NOMO-1 treated with DMSO at 0.1 percent for 48 hours (cell line): ENCODE results near the gene ATXN7.
A peak's percentile ranks its signal among the peaks of the same experiment; 100 is the strongest.

Source experiments
- DNase-seq: peaks from one replicate; lab custom pipeline; 2025; ENCODE audit not compliant: unreplicated experiment; lab: John Stamatoyannopoulos, UW

The ATXN7 gene

DNA sequence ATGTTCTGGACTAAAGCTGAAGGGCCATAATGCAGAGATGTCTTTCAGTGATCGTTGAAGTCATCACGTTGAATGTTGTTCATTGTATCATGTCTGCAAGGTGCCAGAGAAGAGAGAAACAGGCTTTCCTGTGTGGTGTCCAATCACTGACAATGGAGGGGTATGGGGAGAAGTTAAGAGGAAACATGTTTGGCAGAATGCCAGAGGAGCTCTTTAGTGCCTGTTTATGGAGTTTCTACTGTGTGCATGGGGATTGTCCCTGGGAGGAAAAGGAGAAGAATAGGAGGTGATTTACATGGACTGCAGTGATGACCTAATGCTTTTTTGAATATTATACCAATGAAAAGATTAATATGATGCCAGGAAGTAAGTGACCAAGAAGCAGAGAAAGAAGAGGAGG lies 36.8 kb downstream of the ATXN7 start:
- no peak for DNase-seq

DNA sequence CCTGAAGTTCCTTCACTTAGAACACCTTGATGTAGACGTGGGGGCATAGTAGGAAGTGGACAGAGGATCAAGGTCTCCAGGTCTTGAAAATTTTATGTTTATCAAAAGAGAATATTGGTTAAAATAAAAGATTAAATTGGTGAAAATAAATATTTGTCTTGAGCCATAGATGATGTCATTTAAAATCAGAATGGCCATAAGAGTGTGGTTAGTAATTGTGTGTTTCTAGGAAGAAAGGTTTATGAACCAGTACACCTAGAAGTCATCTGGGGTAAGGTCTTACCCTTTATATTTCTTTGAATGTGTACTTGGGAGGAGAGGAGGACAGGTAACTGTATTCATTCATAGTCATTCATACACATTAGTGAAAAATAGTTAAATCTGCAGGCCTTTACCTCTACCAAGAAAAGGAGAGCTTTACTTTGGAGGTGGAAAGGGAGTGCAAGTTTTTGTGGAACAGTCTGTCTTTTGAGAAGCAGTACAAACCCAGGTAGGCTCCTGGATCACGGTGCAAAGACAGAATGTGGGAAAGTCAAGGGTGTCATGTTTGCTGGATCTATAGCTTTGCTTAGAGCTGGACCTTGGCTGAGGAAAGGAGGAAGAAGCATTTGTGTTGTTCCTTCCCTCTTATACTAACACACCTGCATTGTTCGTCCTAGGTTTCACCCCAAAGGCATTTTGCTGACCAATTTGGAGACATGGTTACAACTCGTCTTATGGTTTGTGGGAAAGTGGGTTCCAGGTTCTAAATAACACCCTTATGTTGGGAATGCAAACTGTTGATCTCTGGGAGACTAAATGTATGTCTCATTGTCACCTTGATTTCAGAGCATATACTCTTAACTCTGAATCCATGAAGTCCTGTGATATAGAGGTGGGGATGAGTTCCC lies 42.3 kb downstream of the ATXN7 start:
- DNase-seq, result no peak

DNA sequence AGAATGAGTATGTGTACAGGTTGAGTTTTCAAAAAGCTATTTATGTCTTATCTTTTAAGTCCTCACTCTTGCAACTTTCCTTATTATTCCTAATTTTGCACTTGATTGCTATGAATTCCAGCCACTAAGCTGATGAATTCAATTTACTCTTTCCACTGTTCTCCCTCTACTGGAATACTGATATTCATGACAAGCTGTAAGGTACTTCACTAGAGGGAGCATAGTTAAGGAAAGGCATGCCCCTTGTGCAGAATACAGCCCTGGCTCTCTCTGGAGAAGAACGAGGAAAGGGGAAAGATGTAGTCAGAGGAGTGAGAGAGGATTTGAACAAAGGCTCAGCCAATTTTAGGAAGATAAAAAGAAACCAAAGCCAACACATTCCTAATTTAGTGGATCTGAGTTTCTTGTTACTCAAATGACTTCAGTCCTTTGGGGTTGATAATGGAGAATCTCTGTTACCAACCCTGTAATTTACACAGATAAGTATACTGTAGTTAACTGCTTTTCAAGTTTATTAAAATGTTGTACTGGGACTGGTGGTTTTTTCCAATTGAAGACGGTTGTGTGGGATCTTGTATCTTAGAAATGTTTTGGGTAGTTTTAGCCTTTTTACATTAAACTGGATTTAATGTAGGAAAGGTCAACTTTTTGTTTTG lies 44.5 kb downstream of the ATXN7 start:
- DNase-seq, result no peak

DNA sequence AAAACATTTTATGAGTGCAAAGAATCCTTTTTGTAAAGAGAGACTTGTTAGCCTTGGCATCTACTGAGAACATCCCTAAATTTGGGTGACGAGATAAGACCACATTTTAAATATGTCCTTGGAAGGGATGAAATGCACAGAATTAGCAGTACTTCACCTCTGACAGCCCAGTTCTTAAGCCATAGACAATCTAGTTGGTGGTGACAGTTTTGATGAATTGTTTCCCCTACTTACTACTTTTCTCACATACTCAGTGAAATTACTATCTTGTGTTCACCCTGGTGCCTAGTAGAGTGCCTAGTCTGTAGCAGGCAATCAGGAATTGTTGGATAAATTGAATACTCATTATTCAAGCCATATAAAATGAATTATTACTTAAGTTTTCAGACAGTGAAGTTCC lies 45.1 kb downstream of the ATXN7 start:
- DNase-seq, result no peak

DNA sequence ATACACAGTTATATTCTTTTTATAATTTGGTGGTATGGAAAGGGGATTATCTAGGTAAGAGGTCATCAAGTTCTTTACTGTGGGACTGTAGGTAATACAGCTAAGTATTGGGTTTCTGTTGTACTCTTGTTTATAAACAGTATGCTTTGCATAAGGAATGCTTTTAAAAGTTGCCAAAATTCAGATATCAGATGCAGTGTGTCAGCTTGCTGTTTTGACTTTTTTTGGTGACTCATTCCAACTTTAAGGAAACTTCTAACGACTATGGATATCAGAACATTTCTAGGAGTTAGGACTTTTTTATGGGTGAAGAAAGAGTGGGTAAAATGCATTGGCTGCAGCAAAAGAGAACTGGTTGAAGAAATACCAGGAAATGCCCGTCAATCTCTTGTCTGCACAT lies 45.8 kb downstream of the ATXN7 start:
- DNase-seq, result no peak

DNA sequence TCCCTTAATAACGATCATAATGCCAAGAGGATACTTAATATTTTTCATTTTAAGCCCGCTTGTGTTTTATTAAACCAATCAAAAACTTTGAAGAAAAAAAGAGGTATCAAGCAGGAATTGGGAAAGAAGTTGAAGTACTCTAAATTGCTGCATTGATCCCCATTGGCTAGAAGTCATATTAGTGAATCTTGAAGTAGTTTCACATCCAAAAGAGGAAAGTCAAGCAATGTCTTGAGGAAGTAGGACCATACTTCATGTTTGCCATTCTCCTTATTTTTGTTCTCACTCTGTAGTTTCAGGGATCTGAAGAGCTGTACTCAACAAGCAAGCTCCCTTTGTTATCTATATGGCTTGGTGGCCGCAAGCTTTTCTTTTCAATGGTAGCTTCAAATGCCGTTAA lies 46.3 kb downstream of the ATXN7 start:
- peak; percentile 24 for DNase-seq

DNA sequence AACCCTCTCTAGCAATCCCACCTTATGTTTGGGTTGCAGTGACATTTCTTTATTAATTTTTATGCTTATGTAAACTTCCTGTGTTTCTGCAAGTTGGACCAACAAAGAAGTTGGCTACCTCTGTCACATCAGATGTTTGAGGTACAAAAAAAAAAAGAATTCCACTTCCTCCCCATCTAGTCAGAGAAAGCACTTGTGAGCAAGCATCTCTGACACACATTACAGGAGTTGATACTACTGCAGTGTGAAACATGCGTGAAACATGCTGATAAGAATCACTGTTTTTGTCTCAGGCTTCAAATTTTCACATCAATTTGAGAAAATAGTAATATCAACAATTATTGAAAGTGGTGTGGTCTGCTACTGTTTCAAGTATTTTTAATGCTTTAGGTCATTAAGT lies 47.2 kb downstream of the ATXN7 start:
- DNase-seq, result no peak

DNA sequence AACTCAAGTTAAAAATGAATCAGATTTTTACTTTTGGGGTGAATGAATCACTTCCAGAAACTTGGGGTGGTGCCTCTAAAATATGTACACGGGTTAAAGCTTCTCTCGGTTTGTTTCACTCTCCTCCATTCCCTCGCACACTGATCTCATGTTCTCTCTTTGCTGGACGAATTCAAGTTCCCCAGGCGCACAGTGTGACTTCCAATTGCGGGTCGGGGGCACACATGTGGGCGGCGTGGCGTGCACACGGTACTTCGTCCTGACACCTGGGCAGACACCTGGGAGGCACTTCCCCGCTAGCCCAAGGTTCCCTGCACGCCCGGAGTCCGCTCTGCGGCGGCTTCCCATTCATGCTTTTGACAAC lies 47.8 kb downstream of the ATXN7 start:
- no peak for DNase-seq

DNA sequence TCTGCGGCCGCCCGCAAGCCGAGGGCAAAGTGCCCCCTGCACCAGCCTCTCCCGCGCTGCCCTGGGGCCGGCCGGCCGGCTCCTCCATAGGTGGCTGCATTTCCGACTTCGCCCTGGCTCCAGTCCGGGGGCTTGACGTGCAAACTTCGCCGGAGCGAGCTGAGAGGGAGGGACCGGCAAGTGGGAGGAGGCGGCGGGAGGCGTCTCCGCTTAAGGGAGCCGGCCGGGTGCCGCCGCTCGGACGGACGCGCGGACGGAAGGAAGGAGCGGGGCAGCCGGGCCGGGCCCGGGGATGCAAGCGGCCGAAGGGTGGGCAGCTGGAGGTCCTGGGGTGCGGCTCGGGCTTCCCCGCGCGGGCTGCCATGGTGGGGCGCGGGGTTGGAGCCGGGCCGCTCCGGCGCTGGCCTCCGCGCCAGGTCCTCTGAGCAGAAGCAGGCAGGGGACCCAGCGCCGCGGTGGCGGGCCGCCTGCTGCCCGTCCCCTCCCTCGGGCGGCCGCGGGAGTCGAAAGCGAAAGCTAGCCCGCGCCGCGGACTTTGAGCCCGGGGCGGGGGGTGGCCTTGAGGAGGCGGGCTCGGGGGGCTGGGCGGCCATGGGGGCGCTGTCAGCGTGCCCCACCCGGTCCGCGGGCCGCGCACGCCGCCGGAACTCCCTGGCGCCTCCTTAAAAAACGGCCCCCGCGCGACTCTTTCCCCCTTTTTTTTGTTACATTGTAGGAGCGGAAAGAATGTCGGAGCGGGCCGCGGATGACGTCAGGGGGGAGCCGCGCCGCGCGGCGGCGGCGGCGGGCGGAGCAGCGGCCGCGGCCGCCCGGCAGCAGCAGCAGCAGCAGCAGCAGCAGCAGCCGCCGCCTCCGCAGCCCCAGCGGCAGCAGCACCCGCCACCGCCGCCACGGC lies 48.5 kb downstream of the ATXN7 start, which contains the start of gene SCAANT1:
TSS of gene SCAANT1 (minus strand) at position 511 of the 895 bp plus-strand sequence.
- peak; percentile 81 for DNase-seq

DNA sequence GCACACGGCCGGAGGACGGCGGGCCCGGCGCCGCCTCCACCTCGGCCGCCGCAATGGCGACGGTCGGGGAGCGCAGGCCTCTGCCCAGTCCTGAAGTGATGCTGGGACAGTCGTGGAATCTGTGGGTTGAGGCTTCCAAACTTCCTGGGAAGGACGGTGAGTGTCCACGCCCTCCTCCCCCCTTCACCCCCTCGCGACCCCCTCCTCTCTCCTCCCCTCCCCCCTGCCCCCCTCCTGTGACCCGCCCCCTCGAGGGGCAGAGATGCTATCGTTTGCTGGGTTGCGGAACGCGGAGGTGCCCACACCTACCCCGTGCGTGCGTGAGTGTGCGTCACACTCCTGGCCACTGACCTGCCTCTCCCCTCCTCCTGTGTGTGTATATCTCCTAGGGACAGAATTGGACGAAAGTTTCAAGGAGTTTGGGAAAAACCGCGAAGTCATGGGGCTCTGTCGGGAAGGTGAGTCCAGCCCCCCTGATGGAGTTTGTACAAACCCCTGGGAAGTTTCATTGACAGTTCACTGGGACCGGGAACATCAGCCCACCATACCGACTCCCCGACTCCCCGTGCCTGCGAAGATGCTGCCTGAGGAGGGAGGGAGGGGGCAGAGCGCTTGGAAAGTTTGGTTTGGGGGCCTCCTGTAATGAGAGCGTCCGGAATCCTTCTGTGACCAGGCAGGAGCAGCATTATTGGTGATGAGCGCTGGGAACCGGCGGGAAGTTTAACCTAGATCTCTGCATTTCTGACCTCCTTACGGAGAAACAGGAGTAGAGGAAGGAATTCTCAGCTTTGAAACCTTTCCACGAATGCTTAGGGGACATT lies 49.3 kb downstream of the ATXN7 start:
- no peak for DNase-seq

DNA sequence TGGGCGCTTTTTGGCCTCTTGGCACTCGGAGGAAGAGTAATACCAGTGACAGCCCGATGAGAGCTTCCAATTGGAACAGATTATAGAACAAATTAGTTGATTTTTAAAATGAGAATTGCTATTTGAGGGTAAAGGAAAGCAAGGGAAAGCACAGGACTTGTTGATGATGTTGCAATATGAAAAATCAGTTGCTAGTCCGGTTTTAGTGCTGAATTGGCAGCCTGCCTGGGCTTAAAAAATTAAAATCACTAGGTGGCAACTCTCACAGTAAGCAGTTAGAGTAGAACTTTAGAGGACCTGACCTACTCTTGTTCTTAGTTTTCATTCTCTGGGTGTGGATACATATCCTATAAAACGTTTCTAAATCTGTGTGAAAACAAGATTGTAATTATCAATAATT lies 50.6 kb downstream of the ATXN7 start:
- peak; percentile 4 for DNase-seq

DNA sequence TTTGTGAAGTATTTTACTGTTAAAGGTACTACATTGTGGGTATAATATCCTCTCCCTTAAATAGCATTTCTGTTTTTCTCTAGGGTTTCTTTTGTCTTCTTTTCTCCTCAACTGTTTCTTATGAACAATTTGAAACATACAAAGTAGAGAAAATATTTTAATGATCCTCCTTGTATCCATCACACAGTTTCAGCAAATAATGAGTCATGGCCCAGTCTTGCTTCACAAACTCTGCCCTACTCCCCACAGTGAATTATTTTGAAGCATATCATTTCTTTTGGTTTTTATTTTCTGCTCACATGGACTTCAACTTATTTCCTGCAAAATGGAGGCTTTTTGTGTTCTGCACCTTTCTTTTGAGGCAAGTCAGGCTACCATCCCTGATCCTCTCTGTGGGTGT lies 54.7 kb downstream of the ATXN7 start:
- DNase-seq, result no peak

DNA sequence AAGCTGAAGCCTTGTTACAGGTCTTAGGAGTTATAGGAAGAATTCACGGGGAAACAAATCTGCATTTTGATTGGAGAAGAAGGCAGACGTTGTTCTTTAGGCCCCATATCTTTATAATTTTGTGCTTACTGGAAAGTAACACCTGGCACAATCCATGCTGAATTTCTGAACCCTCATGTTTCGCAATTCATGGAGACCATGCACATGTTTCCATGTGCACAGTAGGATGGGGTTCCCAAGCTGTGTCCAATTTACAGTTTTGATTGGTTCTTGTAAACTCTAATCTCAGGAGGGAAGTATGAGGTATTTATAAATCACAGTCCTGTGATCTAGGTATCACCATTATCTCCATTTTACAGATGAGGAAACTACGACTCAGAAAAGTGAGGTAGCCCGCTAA lies 56.3 kb downstream of the ATXN7 start:
- DNase-seq, result no peak

DNA sequence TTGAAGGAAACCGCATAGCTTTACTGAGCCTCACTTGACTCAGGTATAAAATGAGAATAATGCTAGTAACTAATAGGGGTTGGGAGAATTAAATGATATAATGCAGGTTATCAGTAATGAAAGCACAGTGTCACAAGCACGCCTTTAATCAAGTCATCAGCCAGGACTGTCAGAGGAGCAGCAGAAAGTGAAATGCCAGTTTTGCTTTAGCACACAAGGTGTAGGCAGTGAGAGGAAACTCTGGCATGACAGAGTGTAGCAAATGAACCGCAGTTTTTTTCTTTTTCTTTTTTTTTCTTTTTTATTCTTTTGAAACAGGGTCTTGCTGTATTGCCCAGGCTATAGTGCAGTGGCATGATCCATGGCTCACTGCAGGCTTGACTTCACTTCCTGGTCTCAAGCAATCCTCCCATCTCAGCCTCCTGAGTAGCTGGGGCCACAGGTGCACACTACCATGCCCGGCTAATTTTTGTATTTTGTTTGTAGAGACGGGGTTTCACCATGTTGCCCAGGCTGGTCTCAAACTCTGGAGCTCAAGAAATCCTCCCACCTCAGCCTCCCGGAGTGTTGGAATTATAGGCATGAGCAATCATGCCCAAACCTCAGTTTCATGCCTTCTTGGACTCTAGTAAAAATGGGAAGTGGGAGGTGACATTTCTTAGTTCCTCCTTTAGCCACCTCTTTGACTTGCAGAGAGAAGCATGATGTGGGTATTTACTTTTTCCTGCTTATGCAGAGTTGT lies 58.2 kb downstream of the ATXN7 start:
- peak; percentile 84 for DNase-seq

DNA sequence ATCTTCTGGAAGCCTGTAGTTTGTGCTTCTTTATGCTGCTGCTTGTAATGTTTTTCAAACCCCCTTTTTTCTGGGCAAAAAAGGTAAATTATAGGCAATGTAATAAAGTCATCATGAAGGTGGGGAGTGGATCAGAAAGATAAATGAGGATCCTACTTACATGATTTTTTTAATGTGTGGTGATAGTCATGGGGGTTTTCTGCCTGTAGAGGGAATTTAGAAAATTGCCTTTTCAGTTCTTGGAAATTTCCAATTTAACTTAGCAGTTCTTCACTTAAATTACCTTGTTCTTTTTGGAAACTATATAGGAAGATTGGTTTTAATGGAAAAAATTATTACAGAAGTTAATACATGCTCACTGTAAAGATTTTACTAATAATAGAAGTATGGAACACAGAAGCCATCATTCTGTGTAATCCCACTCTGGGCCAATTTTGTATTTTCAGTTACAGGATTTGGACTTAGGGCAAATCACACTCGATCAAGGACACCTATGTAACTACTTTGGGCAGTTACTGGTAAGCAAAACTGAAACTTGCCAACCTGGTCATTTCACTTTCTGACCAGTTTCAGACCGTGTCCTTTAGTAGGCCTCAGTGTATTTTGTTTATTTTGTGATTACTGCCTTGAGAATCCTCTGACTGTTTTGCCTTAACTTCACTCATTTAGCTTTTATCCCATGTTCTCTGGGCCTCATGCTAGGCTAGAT lies 59.0 kb downstream of the ATXN7 start:
- DNase-seq, result no peak

DNA sequence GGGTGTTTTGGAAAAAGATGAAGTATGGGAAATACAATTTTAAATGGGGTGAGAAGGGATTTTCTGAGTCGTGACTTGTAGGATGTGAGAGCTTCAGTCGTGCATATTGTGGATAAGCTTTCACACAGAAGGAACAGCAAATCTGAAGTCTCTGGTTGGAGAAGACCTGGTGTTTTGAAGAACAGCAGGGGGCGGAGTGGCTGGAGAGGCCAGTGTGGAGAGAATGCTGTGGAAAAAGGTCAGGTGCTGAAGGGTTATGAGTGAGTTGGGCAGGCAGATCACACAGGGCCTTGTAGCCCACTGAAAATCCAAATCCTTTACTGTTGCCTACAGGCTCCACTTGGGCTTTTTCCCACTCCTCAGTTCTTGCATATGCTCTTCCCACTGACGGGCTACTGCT lies 62.6 kb downstream of the ATXN7 start:
- no peak for DNase-seq

DNA sequence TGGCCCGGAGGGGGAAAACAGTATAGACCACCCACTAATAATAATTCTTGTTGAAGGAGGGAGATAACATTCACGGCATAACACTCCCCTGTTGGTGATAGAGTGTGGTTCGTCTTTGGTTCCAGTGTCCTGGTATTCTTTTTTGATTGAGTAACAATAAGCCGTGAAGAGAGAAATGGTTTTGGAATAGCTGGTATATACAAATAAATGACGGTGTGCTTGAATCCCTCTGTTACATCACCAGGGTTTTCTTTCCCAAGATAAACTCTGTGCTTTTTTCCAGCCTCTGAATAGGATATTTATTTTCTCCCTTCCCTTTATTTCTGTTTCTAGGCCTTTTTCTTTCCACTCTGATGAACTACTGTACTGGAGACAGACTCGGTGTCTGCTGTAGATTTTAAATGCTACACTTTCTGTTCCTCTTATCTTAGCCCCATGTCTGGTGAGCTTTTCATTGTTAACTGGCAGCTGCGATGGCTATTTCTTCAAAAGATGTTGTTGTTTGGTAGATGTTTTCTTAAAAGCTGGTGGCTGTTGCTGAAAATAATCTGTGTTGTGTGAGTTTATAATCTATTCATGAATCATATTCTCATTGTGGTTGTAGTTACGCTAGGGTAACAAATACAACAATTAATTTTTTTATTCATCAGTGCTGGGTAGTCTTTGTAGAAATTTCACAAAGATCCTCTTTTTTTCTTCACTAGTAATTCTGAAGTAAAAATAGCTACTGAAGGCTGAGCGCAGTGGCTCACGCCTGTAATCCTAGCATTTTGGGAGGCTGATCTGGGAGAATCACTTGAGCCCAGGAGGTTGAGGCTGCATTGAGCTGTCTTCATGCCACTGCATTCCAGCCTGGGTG lies 64.0 kb downstream of the ATXN7 start:
- peak; percentile 78 for DNase-seq

DNA sequence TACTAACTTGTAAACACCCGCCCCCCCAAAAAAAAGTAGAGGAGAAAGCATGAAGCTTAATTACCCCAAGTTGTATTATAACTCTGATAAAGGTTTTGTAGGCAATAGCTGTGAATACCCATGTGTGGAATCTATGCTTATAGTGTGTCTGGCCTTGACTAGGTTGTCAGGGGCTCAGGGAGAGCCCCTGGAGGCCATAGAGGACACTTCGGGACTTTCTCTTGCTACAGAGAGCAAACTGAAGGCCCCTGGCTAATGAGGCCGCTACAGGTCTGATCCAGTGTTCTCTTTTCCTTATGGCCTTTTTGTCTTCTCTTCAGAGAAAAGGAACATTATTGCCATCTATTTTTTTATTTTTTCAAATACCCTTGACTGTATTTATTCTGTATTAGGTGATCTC lies 67.6 kb downstream of the ATXN7 start:
- no peak for DNase-seq
